Inflammatory macrophage treated with lipopolysaccharide for 1 hour (primary cell): ENCODE data around the gene CA10.

Experiments
- DNase-seq, 2 donors: peaks; one replicate each; pipeline ENCODE4 v3.0.0-alpha.2; 2020 to 2022

The CA10 gene

GRCh38 chr17:51855806-51856205, 302.7 kb downstream of the CA10 start:
- no peak for DNase-seq

DNA sequence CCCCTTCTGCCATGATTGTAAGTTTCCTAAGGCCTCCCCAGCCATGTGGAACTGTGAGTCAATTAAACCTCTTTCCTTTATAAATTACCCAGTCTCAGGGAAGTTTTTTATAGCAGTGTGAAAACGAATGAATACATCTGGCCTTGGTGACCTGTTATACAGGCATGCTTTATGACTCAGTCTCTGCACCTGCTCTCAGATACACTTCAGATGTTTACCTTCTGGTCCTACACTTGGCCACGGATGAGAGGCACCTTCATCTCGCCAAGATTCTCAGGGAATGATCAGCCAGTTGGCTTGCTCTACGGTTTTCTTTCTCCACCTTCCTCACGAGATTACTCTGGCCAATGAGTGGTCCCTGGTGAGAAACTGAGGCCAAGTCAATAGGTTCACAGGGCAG, 304.7 kb downstream of the CA10 start:
- DNase-seq = no peak

DNA sequence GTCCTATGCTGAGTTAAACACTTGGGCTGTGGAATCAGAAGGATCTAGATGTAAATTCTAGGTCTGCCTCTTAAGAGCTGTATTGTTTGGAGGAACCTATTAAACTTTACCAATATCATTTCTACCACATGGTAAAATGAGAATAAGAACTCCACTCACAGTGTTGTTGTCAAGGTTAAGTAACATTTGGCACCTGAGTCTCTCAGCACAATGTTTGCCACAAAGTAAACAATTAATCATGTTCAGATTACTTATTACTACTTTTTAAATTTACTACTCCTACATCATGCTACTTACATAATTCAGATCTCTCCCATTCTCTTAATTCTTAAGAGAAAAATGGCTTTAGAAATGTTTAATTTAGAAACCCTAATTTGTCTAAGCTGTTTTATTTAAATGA, 305.9 kb downstream of the CA10 start:
- DNase-seq = no peak

- no peak for DNase-seq
Observed at GRCh38 chr17:51850201-51850600, 308.3 kb downstream of the CA10 start.

GRCh38 chr17:51848451-51848850, 310.1 kb downstream of the CA10 start:
- DNase-seq = no peak

GRCh38 chr17:51846566-51846965, 311.9 kb downstream of the CA10 start:
- no peak for DNase-seq

GRCh38 chr17:51845776-51846175, 312.7 kb downstream of the CA10 start:
- DNase-seq = no peak

DNA sequence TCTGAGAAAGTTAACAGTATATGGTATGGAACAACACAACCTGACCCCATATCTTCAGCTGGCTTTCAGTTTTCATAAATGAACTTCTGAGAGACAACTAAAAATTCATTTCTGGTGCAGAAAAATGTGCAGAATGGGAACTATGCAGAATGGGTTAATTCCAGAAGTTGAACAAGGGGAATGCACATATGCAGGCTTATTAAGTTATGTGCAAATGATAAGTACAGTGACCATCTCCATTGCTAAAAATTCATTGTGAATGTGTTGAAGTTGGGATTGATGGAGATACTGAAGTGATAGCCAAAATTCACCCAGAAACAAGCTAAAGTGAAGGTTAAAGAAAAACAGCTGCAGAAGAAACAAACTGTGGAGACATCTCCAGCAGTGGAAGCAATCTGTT, 315.8 kb downstream of the CA10 start:
- no peak for DNase-seq

DNA sequence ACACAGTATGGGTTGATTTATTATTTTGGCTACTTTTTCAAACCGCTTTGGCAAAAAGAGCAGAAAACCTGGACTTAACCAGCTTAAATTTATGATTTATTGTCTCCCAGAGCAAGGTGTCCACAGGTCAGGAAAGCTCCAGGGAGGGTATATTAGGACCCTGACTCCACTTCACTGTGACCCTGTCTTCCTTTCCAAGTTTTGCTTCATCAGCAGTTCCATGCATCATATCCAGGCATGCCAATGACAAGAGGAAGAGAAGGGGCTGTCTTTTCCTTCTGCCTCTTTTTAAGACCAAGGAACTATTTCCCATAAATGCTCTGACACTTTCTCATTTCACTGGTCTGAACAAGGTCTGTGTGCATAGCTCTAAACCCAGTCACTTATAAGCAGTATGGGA, 316.8 kb downstream of the CA10 start:
- DNase-seq = no peak

DNA sequence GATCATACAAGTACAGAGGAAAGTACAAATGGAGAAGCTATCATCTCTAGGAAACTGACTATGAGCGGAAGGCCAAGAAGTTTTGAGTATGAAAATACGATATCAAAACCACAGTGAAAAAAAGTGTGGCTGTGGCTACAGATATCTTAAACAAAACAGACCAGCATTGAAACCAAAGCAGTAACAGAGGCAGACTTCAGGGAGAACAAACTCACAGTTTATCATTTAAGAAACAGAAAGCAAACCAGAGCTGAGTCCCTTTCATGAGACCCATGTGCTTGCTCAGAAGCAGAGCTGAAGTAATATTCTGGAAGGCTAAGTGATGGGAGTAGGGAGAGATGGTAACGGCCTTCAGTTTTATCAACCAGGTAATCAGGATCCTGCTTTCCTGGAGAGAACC, 317.8 kb downstream of the CA10 start:
- no peak for DNase-seq

- DNase-seq = no peak
Observed at GRCh38 chr17:51833620-51834019, 324.9 kb downstream of the CA10 start.

DNA sequence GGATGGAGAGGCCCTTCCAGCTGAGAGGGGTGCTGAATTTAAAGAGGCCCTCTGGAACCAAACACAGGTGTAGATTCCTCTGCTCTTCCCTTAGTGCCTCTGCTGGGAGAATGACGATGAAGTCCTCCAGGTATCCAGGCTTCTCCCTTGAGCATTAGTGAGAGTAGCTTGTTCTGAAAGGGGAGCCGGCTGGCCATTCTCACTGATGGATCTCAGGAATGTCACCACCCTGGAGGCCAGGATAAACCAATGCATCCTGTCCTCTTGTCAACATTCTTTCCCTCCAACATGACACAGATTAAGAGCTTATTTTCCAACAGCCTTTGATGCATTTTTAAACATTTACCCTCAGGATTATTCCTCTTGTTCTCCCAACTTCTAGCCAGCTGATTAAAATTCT, 325.5 kb downstream of the CA10 start:
- DNase-seq = no peak

GRCh38 chr17:51830886-51831285, 327.6 kb downstream of the CA10 start:
- DNase-seq = no peak

DNA sequence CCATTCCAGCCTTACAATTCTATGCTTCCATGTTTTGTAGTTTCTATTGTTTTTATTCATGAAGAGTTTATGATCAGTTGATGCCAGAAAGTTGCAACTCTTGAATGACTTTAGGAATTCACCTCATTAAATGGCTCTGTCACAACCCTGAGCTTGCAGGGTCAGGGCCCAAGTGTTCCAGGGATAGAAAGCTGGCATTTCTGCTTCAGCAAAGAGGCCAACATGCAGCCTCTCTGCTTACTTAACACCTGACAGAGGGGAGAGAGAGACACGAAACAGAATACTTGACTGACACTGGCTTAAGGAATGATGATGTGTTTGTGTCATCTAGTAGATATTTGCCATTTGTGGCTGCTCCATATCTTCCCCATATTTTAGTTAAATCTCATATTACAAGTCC, 328.1 kb downstream of the CA10 start:
- no peak for DNase-seq

DNA sequence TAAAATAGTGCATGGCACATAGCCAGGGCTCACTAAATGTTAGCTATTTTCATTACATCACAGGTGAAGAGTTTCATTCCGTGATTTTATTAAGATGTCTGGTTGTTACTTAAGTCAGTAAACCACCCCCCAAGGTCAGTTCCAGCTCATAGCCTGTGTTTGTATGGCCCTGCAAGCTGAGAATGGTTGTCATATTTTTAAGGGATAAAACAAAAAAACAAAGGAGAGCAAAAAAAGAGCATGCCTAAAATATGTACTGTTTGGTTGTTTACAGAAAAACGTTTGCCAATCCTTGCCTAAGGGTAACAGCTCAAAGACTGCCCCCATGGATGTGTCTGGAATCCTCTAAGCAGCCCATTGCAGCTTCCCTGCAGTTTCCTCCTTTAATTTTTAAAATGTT, 329.6 kb downstream of the CA10 start:
- DNase-seq = no peak

DNA sequence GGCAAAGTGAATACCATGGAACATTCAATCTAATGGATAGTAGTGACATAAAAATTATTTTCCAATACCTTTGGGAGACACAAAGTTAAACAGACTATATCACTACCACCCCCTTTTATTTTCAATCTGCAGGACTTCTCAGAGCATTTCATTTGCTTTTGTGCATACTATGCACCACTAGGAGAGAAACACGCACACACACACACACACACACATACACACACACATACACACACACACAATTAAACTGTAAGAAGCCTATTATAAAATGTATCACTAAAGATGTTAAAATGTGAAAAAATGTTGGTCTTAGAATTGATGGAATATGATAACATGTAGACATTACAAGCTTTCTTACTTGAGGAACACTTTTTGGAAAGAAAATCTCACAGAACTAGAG, 331.4 kb downstream of the CA10 start:
- no peak for DNase-seq

- DNase-seq = no peak
Observed at GRCh38 chr17:51820766-51821165, 337.7 kb downstream of the CA10 start.

DNA sequence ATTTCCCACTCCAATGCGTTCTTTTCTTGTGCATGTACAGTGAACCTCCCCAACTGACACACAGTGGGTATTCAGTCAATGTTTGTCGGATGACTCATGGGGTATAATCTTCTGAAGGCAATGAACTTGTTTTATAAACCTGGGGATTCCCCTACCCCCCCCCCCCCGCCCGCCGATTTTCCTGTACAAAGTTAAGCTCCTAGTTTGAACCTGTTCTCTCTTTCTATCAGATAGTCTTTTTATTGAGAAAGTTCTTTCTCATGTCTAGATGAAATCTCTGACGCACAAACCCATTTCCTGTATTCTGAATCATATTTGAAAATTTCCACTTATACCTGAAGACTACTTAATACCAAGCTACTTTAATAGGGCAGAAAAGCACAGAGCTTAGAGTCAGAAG, 338.3 kb downstream of the CA10 start:
- no peak for DNase-seq

DNA sequence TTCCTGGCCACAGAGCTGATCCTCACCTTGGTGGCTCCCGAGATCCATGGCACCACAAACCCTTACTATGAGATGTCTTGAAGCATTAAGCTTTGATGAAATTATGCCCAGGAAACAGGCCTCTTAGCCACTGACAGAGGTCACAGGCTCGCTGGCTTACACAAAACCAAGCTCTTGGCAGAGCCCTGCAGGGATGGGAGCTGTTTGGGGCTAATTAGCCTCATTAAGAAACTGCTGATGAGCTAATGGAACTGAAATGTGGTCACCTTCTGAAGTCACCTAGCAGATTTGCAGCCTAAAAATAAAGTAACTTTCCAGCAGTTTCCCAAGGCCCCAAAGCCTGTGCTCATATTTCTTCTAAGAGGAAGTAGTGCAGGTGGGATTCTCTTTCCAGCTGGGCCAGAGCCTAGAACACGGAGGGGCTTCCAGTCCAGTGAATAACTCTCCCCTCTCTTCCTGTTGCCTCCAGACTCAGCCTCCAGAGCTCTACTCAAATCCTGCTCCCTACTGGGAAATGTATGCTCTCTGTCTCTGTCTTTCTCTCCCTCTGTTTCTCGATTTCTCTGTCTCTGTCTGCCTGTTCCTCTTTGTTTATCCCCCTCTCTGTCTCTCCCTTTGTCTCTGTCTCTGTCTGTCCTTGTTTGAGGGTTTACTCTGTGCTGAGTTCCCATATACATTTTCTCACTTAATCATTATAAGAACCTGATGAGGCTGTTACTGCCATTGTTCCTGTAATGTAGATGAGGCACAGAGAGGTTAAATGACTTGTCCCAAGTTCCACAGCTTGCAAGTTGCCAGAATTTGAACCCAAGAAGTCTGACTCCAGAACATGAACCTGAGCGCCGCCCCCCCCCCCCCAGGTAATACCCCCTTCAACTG, 338.9 kb downstream of the CA10 start:
- DNase-seq = no peak

DNA sequence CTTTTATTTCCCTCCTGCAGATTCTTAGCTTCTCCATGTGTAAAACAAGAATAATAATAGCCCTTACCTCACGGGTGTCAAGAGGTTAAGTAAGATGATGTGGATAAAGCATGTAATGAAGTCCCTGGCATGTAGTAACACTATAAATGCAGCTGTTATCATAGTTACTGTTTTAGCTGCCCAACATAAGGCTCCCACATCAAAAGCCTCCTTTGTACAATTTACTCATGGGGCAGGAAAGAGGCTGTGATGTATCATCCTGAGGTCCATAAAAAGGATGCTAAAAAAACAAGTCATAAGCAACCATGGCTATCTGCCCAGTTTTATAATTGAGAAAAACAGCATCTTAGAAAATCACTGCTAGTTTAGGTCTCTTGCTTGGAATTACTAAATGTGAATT, 339.7 kb downstream of the CA10 start:
- no peak for DNase-seq

DNA sequence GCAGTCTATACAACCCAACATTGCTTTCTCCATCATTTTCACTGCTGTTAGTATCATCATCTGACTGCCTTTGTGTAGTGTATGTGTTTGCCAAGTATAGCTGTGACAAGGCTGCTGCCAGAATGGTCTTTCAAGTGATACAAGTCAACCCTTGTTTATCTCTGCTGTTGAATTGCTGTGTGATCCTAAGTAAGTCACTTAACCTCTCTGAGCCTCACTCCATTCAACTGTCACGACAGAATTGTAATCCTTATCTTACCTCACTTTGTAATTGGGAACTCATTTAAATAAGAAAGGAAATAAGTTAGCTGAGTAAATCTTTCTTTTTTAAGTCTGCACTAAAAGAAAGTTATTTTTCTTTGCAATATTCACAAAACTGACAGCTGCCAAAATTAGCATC, 340.6 kb downstream of the CA10 start:
- no peak for DNase-seq

- DNase-seq = no peak
Observed at GRCh38 chr17:51817117-51817516, 341.4 kb downstream of the CA10 start.

- no peak for DNase-seq
Observed at GRCh38 chr17:51815097-51815496, 343.4 kb downstream of the CA10 start.

DNA sequence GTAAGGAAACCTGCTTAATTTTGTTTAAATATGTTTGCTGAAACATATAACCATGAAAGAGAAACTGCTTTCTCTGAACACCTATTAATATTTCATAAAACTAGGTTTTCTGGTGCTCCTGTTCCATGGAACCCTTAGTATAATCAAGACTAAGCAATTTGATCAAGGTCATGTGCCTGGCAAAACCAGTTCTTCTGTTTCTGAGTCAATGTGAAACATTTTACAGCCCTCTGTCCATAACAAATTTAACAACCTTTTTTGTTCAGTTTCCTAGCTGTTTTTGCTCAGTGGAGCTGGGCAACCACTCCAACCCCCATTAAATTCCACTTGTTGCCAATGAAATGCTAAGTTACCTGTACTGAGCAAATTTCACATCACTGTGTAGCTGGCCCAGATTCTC, 344.0 kb downstream of the CA10 start:
- DNase-seq = no peak

DNA sequence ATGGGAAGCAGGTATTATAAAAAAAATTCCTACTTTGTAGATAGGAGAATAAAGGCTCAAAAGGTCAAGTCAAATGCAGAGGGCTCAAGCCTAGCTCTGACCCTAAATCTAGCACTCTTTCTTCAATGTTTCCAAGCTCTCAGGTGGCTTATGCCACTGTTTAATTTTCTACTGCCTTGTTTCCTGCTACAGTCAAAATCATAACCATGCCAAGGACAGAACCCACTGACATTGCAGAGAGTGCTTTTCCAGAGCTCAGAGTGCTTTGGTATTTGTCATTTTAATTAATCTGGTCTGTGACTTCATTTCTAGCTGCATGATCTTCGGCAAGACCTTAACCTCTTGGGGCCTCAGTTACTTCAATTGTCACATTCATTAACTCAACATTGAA, 344.7 kb downstream of the CA10 start:
- DNase-seq = no peak
